Psoas muscle (tissue), 8 donors: ENCODE data around the gene FUCA1. TPM values are rescaled to one million over a fixed set of nuclear protein-coding genes. Genes with fewer than 3 reads are reported as not detected.

Source experiments
- ATAC-seq, 4 donors: fragments of 200-7000 bp; cut with Tn5 transposase; one replicate each; pipeline ENCODE4 v1.9.1; 2020; ENCODE audit warnings: moderate library complexity in 3 of 4, mild to moderate bottlenecking in 2 of 4
- DNase-seq, 2 donors: peaks; one replicate each; pipeline ENCODE4 v3.0.0-alpha.2; 2020
- H3K27ac ChIP-seq: fragments of 200-600 bp; one replicate; pipeline ENCODE4 v1.8.0; 2022
- H3K27me3 ChIP-seq, 3 donors: fragments of 200-600 bp in 1 of 3; one replicate each; pipeline versions ENCODE4 v1.6.1 to v1.8.0; 2013 to 2022; ENCODE audit warnings: low read length in 2 of 3, mild to moderate bottlenecking in 2 of 3, moderate library complexity in 1 of 3; ENCODE audit not compliant: insufficient read depth in 3 of 3
- H3K36me3 ChIP-seq, 2 donors: fragments of 200-600 bp in 1 of 2; one replicate each; pipeline versions ENCODE4 v1.6.1 to v1.8.0; 2013 to 2022; ENCODE audit warnings: low read depth in 1 of 2, mild to moderate bottlenecking in 1 of 2, moderate library complexity in 1 of 2; ENCODE audit not compliant: insufficient read depth in 1 of 2
- H3K4me1 ChIP-seq: fragments of 200-600 bp; one replicate; pipeline ENCODE4 v1.8.0; 2022
- H3K4me3 ChIP-seq: fragments of 200-600 bp; one replicate; pipeline ENCODE4 v1.8.0; 2022; ENCODE audit warnings: mild to moderate bottlenecking
- H3K9me3 ChIP-seq: fragments of 200-600 bp; one replicate; pipeline ENCODE4 v1.8.0; 2022
- CTCF ChIP-seq: fragments of 200-600 bp; IDR thresholded peaks from one replicate; pipeline ENCODE4 v1.8.0; 2022; ENCODE audit warnings: antibody characterized with exemption
- WGBS, 3 donors: extraction: QIAGEN DNeasy Blood & Tissue Kit; methylation state at CpG; one replicate each; pipeline versions ENCODE4 v1.1.6 to v1.1.7; 2013; 5-methylcytosine and 5-hydroxymethylcytosine counted together
- intact Hi-C, 2 donors: fragments of 100-400 bp; cut with DNase I; formaldehyde crosslinking; loops; one replicate each; pipeline versions ENCODE4 v1.11.0 to v1.14.2; 2022
- polyA plus RNA-seq, 3 donors: library from polyadenylated mRNA; stranded (reverse); fragments of 200-250 nt; gene quantifications; one replicate each; pipeline ENCODE4 v1.2.3, GENCODE V29; 2013
- total RNA-seq, 4 donors: library from RNA; stranded (reverse); fragmentation: NEBNext Ultra II Directional in 2 of 4; extraction: Animal tissue kit (Norgen Biotek cat#: 25700) in 2 of 4; gene quantifications; one replicate each; pipeline versions ENCODE4 v1.2.1 to v1.2.4, GENCODE V29; 2021 to 2023
- donor health status: healthy with polysubstance abuse.
- donor health status: DM: no; HTN: no; CAD: no; lungs with moderate emphysema.
- donor health status: Bipolar disorder and iron deficiency.
- donor health status: healthy.
- donor health status: DM: yes; HTN: yes; CAD: no.
- donor health status: DM: no; HTN: no; CAD: no.
- donor health status: DM: no; HTN: no; CAD: no.
- donor health status: DM: yes; HTN: yes; CAD: no.

The FUCA1 gene
- total and polyA plus RNA-seq, 7 donors = 5.9 to 17.3 (median 9.2) TPM

GRCh38 chr1:23885222-23885621, 17.1 kb upstream of the FUCA1 start:
- Histone ChIP-seq H3K9me3 (no peaks in the 10 kb centered on the region), H3K27me3 (no peaks in the 10 kb centered on the region), H3K27ac (no peak overlapping the region), H3K36me3 (no peaks in the 10 kb centered on the region), H3K4me1 (no peaks in the 10 kb centered on the region), H3K4me3 (no peak overlapping the region)
- TF ChIP-seq CTCF = no peak
- 73 to 88% (median 87%) methylated on average over 4 of the region's 4 CpGs for WGBS, 3 donors
- DNase-seq (no peak), ATAC-seq (no peak)
- intact Hi-C loops = no loop called here

GRCh38 chr1:23882746-23883145, 14.7 kb upstream of the FUCA1 start:
- Histone ChIP-seq H3K27ac (no peak overlapping the region), H3K27me3 (no peaks in the 10 kb centered on the region), H3K4me3 (no peak overlapping the region), H3K36me3 (no peaks in the 10 kb centered on the region), H3K4me1 (no peaks in the 10 kb centered on the region), H3K9me3 (peaks cover 21% of the 10 kb centered on the region)
- TF ChIP-seq CTCF = no peak
- WGBS, 3 donors = 56 to 77% (median 76%) methylated on average over 4 of the region's 4 CpGs
- no peak for ATAC-seq
- DNase-seq = no peak
- intact Hi-C loops = no loop called here

- Histone ChIP-seq H3K27ac (no peak overlapping the region), H3K4me1 (no peaks in the 10 kb centered on the region), H3K4me3 (no peak overlapping the region), H3K36me3 (no peaks in the 10 kb centered on the region), H3K27me3 (no peaks in the 10 kb centered on the region), H3K9me3 (peaks cover 24% of the 10 kb centered on the region)
- 88 to 100% methylated on average over 1 of the region's 1 CpG; no CpG with 5 or more reads in 1 of the 3 donors for WGBS, 3 donors
- no peak for TF ChIP-seq CTCF
- DNase-seq (no peak), ATAC-seq (no peak)
- intact Hi-C loops = loop anchor here in 1 of 2 donors (5.0 kb wide), 1 partner anchor 1212 kb away; no protein-coding TSS in a partner anchor
Measured at GRCh38 chr1:23879809-23880208, 11.7 kb upstream of the FUCA1 start.

GRCh38 chr1:23878668-23879067, 10.6 kb upstream of the FUCA1 start:
- ATAC-seq (no peak), DNase-seq (no peak)
- Histone ChIP-seq H3K9me3 (peaks cover 24% of the 10 kb centered on the region), H3K4me3 (no peak overlapping the region), H3K36me3 (no peaks in the 10 kb centered on the region), H3K27ac (no peak overlapping the region), H3K4me1 (no peaks in the 10 kb centered on the region), H3K27me3 (no peaks in the 10 kb centered on the region)
- intact Hi-C loops = loop anchor here in 1 of 2 donors (5.0 kb wide), 1 partner anchor 1214 kb away; no protein-coding TSS in a partner anchor
- no peak for TF ChIP-seq CTCF
- 73 to 77% (median 74%) methylated on average over 1 of the region's 1 CpG for WGBS, 3 donors

GRCh38 chr1:23875382-23875781, 7.3 kb upstream of the FUCA1 start:
- 67 to 83% (median 70%) methylated on average over 3 of the region's 3 CpGs for WGBS, 3 donors
- Histone ChIP-seq H3K27ac (no peak overlapping the region), H3K4me3 (no peak overlapping the region), H3K27me3 (no peaks in the 10 kb centered on the region), H3K9me3 (peaks cover 24% of the 10 kb centered on the region), H3K4me1 (no peaks in the 10 kb centered on the region), H3K36me3 (no peaks in the 10 kb centered on the region)
- intact Hi-C loops = loop anchor here in 1 of 2 donors (5.0 kb wide), 1 partner anchor 1217 kb away; no protein-coding TSS in a partner anchor
- ATAC-seq (no peak), DNase-seq (no peak)
- TF ChIP-seq CTCF = no peak
